SHP77 treated with DMSO at 0.1 percent for 48 hours (cell line): ENCODE data around the gene APCDD1.

Experiments used
- DNase-seq: peaks from one replicate; lab custom pipeline; 2025; lab: John Stamatoyannopoulos, UW

Gene APCDD1

DNA sequence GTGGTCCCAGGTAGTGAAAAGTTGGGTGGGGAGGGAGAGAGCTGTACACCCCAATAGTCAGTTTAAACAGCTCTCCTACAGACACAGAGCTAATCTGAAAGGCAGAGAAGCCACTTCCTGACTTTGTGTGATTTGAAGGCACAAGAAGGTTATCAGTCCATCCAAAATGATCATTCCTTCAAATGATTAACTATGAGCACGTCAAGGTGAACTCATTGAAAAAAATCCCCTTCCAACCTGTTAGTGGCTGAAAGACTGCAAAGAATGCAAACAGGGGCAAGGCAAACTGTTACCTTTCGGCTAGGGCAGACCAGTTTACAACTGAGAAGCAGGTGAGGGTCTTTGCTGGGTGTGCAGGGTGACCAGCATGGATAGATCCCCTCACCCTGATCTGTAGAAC, 22.8 kb upstream of the APCDD1 start:
- DNase-seq: no peak

DNA sequence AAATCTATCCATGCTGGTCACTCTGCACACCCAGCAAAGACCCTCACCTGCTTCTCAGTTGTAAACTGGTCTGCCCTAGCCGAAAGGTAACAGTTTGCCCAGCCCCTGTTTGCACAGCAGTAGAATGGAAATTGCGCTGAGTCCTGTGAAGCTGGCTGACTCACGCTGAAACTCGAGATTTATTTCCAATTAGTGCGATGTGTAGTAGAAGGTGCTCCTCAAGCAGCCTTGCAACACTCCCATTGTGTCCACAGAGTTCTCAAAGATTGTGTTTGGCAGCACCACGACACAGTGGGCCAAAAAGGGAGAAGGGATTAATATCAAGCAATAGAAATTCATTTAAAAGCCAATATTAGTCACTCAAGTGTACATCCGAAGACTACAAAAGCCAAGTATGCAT, 21.7 kb upstream of the APCDD1 start:
- peak; percentile 6 for DNase-seq

DNA sequence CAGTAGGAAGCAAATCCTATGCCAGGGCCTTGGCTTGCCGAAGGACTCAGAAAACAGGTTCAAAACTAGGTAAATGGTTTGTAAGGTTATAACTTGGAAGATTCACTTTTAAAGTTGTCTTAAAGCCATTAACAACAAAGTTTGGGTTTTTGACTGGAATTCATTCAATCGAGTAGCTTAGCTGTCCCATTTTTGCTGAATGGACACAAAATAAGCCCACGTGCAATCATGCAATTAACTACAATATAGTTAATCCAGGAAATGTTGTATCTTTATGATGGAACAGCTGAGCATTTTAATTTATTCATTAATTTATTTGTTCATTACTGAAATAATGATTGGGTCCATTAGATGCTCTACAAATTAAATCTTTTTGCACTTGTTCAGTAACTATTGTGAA, 18.3 kb upstream of the APCDD1 start:
- no peak for DNase-seq

DNA sequence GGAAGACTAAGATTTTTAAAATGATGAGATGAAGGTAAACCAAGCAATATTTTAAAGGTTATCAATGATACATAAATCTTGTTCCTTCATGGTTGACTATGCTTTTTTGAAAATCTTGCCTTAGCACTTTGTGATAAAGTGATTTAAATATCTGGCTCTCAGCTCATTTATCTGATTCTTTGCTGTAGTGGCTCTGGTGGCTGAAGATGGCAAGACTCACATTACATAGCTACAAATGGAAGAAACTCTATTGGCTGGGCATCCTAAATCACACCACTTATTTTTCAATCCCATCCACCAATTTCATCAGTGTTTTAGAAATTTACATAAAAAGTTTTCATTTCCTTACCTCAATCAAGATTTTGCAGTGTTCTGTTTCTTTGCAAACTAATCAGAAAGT, 16.6 kb upstream of the APCDD1 start:
- no peak for DNase-seq

DNA sequence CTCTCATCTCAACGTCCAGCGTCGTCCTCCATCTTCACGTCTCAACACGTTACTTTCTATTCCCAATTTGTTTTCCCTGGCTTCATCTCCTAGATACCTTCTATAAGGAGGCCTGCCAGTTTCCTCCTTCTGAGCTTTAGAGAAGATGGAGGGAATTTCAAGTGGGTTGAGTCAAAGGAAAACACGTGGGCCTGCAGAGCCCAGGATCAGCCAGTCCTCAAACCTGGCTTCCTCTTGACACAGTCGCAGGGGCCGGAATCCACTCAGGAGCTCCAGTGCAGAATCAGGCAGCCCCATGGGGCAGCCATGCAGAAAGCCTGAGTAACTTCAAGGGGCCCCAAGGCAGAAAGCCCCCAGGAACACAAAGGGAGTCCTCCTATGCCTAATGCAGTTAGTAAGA, 14.5 kb upstream of the APCDD1 start:
- no peak for DNase-seq

DNA sequence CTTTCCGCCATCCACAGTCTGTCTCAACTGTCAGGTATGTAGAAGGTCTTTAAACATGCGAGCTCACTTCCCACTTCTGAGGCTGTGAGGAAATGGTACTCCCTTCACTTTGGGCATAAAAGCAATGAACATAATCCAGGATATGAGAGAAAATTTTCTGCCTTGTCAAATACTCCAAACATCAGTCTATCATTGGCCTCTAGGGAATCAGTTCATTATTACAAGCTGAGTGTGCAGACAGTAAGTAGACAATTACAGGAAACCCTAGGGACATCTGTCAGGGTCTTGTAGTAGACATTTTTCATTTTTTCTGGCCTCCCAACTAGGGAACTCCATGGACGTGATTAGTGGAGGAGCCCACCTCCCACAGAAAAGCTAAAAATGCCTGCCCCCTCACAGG, 13.6 kb upstream of the APCDD1 start:
- no peak for DNase-seq

DNA sequence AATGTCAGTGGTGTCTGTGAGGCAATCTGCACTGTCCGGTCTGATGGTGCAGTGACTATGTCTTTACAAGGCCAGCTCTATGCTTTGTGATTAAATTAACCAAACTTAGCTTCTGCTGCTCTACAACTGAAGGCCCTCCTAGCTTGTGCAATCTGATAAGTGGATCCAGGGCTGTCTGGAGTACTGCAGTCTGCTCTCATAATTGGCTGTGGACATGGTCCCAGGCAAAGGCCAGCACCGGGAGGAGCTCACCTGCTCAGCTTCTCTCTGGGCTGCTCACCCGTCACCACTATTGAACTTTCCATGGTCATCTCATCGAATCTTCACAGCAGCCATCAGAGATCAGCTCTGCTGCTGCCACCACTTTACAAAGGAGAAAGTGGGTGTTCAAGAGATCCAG, 13.0 kb upstream of the APCDD1 start:
- DNase-seq: no peak

DNA sequence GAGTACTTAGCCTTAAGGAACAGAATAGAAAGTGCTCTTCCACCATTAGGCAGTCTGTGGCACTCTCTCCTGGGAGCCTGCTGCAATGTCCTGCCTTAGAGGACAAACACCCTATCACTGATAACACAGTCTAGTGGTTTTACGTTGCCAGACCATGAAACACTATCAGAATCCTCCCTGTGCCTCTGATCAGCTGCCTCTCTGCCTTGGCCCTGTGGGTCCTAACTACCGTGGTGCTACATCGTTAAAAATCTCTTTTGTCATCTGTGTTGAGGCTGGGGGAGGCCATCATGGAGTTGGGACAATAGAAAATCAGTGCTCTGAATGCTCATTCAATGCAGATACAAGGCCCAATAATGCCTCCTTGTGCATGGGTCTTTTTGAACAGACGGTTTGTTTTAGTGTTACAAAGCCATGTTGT, 11.9 kb upstream of the APCDD1 start:
- no peak for DNase-seq

DNA sequence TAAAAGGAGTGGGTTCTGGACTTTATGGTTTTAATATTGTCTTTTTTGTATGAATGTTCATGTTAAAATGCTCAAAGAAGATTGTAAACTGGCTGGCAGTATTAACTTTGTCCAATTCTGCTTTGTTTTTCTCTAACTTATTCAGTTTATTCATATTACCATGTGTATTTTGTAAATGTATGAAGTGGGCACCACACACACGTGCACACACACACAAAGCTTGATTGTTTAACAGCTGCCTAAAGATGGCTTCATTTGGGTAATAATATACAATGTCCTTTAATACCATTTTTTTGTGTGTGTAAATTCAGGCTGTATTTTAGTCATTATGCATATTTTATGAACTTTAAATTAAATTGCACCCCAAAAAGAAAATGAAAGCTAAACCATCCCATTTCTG, 11.4 kb upstream of the APCDD1 start:
- DNase-seq: no peak

DNA sequence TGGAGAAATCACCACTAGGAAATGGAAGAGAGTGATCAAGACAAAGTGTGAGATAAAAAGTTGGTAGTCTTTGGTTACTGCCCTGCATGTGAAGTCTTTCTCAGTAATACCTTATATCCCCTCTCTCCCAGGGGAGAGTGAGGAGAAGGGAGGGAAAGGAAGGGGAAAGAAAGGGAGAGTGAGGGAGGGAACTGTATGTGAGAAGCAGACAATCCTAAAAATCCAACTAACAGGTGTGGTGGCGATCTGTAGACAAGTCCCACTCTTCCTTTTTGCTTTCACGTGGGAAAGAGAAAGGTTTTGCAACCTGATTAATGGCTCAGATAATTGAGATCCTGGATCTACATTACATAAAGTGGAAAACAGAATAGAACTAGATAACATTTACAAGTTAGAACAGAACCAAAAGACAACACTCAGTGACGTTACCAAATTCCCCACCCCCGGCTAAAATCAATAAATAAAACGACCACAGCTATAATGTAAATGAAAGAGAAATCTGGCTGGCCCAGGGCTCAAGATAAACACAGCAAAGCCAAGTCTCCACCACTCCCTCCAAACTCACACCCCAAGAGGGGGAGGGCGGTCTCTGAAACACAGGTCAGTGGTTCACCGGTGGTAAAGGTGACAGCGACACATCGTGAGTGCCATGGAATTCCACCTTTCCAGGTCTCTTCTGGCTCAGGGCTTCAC, 10.0 kb upstream of the APCDD1 start:
- DNase-seq: no peak

DNA sequence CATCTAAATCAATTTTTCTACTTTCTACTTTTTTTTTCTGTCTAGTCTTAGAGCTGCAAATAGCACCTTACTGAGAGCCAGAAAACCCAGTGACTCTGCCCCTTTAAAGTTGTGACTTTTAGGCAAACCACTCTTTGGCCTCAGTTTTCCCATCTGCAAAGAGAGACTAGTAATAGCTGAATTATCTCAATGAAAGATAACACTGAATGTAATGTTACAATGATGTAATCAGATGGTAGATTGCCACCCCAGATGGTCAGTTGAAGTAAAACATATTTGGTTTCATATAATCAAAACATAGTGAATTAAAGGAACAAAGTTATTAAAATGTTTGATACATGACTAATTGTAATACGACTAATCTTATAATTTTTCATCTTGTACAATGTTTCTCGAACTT, 5.0 kb upstream of the APCDD1 start:
- no peak for DNase-seq

DNA sequence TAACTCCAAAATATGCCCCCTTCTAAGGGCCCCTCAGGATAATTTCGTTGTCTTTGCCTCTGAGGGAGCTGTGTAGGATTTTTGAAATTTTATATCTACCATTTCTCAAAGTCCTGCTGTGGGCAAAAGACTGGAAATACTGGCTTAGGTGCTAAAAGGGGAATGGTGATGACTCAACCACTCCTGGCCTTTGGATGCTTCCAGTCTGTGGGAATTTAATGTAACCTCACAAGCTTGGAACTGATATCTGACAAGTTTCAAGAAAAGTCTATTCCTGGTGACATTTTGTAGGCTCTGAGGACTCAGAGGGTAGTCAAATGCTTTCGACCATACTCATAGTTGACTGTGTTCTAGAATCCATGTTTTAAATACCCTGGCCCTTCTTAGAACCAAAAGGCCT, 3.4 kb upstream of the APCDD1 start:
- no peak for DNase-seq

DNA sequence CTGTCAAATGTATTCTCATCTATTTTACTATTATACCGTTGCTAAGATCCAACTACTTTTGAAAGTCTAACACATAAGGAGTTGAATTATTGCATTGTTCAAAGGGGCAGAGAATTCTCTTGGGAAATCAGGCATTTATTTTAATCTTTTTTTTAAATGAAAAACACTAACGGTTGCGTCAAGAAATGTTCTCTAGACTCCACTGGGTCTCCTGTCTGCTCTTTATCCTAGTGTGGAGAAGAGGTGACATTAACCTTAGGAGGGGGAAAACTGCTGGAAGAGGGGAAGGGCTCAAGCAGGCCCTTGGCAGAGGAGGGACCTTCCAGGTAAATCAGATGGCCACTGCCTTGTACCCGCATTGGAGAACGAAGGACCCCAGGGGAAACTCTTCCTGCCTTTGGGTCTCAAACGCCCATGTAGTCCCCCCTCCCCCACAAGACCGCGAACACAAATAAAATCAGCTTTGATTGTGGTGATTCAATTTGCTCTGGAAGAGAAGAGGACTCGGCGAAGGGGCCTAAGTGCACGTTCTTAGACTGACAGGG, 1.1 kb upstream of the APCDD1 start:
- DNase-seq: no peak

DNA sequence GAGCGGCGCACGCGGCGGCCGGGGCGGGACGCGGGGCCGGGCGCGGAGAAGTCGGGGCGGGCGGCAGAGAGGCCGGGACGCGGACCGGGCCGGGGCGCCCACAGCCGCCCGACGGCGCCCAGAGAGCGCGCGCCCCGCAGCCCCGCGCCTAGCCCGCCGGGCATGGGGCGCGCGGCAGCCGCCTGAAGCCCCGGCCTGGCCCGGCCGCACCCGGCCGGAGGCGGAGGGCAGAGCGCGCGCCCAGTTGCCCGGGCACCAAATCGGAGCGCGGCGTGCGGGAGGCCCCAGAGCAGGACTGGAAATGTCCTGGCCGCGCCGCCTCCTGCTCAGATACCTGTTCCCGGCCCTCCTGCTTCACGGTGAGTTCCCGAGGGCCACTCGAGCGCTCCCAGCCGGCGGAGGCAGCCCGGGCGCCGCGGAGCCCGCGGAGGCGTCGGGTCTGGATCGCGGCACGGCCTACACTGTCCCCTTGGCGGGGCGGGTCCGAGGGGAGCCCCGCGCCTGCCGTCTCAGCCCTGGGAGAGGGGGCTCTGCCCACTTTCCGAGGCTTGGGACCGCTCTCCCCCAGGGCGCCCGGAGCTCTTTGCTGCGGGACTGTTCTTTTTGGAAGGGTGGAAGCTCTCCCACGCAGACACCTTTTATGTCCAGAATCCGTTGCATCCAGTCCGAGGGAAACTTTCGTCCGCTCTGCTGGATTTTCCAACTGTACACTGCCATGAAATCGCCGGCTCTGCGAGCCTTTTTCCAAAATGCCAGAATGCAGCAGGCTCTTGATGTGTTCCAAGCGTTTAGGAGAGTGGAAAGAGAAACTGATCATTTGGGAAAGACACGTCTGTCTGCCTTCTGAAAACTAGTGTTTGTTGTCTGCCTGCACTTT, 484 bp downstream of the APCDD1 start:
- DNase-seq: no peak

DNA sequence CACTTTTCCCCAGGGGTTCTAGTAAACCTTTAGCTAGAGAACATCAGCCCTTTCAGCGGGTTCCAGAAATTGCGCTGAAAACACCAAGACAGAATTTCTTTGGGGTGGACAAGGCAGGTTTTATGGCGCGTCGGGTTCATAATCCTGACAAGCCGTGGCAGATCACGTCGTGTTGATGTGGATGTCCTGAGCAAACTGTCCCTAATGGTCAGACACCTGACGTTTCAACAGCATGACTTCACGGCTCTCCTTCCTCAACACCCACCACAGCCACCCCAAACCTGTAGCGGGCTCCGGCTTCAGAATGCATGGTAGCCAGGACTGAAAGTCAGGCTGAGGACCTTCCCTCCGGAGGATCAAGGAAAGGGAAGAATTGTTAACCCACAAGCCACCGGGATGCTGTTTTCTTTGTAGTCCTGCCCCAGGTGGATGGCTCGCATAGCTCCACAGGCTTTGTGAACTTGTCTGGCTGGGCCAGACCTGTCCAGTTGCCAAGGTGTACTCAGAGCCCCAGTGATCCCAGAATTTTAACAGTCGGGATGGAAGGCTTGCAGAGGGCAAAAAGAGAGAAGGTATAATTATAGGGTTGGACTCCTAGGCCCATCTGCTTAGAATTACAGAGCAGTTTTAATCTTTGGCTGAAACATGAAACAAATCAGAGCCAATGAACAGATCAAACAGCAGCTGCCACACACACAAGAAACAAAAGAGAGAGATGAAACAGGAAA, 1.5 kb downstream of the APCDD1 start:
- DNase-seq: no peak

DNA sequence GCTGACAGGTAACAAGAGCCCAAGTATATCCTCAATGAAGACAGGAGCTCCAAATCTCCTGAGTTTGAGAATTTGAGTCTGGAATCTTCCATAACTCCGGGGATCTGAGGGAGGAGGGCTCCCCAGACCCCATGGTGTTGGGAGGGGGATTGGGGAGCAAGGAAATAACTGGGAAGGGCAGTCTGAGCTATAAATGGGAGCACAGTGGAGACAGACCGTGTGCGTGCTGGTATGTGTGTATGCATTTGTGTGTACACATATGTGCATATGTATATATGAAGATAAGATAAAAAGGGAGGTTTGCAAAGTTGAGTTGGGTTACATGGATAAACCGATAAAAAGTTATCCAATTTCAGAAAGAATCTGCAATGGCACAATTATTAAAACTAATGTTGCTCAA, 2.3 kb downstream of the APCDD1 start:
- no peak for DNase-seq

DNA sequence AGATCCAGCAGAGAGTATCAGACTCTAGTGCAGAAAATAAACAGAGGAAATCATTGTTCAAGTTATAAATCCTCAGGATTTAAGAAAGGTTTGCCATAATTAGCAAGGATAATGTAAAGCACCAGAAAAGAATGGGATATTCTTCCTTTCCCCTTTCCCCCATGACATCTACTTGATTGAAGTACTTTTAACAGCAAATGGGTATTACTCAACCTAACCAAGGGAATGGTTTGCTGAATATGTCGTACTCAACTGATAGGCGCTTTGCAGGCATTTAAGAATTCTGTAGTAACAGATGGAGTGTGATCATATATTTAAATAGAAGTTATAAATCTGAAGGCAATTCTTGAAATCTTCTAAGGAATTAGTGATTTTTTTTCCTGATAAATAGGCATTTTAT, 2.7 kb downstream of the APCDD1 start:
- DNase-seq: no peak

DNA sequence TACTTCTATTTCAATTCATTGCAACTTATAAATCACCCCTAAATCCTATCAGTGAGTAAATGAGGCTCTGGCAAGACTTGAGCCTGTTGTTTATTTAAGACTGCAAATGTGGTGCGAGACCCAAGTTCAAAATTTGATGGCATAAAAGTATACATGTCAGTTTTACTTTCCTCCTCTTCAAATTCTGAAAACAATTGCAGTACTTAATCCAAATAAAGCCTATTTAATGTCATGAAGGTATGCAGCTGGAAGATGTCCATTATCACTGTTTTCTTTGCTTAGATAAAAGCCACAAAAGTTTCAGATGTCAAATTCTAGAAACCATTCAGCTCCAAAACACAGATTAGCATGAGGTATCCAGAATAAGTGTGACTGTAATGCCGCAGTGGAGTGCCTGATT, 3.3 kb downstream of the APCDD1 start:
- DNase-seq: no peak

DNA sequence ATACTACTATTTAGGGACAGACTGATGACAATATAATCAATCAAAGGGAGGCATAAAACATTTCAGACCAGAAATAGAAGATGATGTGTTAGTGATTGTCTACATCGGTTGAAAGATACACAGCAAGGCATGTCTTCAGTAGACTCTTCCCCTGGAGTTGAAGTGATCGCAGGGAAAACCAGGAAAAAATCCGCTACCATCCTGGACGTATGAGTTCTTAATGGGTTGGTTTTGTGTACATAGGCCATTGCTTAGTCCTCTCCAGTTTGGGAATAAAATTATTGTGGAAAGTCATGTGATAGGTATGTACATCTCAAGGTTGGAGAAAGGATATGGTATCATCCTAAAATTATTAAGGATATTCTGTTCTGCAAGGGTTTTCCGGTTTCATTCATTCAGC, 4.3 kb downstream of the APCDD1 start:
- no peak for DNase-seq

DNA sequence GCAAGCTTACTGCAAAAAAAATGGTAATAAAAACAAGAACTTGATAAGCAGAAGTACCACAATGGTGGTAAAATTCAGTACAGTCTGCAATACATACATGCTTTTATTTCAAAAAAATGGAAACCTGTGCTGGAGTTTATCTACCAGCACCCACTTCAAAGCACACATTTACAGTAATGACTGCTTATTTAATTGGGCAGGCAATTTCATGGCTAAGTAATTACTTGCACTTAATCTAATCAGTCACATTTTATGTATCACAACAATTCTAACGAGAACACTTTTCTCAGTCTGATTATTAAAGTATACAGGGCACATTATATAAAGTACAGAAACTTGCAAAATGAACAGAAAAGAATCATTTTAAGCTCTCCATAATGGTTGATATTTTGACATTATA, 5.2 kb downstream of the APCDD1 start:
- no peak for DNase-seq

DNA sequence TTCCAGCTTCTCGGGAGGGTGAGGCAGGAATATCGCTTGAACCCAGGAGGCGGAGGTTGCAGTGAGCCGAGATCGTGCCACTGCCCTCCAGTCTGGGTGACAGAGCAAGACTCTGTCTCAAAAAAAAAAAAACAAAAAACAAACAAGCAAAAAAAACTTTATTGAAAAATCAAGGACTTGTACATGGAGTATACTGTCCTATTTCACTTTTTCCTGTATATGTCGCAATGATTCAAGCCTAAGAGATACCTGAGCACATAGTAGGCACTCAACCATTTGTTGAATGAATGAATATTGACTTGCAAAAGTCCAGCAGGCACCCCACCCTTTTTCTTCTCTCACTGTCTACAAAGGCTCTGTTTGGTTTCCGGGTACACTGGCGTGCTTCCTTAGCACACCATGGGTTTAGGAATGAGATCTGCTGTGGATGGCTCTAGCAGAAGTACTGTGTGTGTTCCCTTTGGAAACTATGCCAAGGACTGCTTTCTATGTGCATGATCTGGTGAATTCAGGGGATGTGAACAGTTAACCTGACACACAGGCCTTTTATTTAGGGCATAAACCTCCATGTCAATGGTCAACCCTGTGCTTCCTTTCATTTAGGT, 6.1 kb downstream of the APCDD1 start:
- DNase-seq: no peak

DNA sequence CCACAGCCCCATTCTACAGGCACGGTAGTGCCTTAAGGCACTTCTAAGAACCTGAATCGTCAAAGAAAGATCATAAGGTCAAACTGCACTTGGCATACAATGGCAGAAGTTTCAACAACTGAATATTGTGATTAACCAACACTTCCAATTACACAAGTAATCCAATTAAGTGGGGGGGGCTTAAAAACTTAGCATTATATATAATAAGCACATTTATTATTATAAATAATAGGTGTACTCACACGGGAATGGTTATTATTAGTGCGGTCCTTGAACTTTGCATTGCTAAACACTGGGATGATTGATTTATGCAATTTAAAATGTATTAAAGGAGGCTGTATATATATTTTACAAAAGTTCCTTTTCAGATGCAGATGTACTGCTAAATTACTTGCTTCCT, 7.6 kb downstream of the APCDD1 start:
- DNase-seq: no peak
